ENCODE data around the gene SMPD3.

SMPD3 gene

DNA sequence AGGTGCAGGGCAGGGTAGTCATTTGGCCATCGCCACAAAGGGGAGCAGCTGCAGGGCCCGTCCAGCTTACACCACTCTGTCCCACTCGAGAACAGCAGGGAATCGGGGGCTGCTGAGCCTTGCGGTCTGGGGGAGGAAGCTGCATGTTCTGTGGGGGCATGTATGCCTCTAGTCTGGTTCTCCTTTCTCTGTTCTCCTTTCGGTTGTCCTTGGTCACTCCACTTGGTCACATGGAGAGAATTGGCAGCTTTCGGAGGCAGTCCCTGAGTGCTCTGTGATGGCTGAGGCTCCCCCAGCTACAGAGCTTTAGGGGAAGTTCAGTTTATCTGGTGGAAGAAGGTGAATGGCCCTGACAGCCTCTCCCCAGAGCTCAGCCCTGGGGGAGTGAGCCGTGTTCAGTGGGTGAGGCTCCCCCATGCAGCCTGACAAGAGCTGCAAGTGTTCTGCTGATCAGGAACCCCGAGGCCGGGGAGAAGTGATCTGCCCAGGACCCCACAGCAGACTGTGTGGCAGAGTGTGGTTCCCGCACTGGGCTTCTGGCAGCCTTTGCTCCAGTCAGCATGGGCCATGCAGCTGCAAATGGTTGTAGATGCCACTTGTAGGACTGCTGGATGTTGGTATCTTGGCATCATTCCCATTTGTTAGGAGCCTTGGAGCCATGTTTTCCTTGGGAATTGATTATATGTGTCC, 22.3 kb upstream of the SMPD3 start:
- peak; percentile 18 for DNase-seq (ENCODE audit: low spot score)

DNA sequence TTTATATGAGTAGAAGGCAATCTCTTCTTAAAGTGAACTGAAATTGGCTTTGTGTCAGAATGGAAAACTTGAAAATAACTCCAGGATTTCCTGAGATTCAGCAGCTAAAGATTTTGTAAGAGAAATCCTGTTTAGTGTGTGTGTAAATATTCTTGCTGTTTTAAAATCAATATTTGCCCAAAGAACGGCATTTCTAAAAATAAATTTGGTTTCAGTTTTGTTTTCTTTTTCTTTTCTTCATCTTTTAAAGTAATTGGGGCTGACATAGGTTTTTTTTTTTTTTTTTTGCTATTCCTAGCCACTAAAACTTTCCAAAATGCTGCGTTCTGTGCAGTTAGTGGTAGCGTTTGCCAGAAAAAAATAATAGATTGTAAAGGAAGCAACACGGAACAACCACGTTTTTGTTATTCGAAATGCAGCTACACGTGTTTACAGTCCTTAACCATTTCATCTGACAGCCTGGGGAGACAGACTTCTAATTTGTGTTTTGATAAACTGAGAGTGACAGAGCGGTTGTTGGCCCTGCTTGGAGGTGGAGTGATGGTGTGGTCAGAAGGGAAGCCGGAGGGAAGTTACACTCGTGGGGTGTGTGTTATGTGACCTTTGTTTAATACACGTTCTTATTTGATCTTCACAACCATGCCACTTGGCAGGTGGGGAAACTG, 21.6 kb upstream of the SMPD3 start:
- DNase-seq (ENCODE audit: low spot score) = peak; percentile 15

DNA sequence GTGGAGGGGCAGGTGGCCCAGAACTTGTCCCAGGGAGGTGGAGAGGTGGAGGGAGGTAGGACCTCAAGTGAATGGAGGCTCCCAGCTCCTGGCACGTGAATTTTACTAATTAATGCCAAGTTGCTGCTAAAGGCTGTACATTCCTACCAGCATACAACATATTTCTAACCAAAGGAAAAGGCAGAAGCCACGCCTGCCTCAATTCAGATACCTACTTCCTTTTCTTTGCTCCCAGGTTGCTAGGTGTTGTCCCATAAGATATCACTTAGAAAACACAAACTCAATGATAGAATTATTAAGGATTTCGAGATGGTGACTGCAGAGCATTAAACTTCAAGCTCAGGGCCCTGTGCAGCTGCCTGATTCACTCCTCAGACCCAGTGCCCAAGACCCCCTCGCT, 20.5 kb upstream of the SMPD3 start:
- DNase-seq (ENCODE audit: low spot score) = no peak

DNA sequence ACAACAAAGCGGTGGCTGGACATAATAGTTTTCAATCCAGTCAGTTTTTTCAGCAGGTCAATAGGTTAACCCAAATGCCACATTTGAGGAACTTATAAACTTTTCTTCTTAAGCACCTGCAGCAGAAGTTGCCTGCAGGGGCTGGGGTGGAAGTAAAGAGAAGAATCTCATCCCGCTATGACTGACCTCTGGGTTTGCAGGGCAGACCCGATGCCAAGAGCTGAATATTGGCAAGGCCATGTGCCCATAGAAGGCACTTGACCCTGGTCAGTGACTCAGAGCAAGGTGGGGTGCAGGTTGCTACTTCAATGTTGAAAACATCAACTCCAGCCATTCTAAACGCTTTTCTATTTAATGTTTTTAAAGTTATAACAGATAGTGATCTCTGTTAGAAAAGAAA, 17.9 kb upstream of the SMPD3 start:
- no peak for DNase-seq (ENCODE audit: low spot score)

DNA sequence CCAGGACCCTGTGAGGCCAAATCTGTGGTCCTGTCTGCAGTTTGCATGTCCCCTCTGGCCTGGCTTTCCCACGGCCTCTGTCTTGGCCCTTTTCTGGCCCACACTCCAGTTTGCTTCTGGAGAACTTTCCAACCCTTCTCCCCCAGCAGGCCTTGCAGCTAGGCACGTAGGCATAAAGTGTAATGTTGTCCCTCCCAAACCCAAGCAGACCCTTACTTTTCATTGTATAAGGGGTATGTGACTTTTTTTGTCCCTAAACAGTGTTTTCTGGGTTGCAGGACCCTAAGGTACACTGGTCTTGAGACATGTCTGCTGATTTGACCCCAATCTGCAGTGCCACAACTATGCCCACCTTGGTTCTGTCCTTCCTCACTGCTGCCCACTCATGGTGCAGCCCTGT, 15.6 kb upstream of the SMPD3 start:
- no peak for DNase-seq (ENCODE audit: low spot score)

DNA sequence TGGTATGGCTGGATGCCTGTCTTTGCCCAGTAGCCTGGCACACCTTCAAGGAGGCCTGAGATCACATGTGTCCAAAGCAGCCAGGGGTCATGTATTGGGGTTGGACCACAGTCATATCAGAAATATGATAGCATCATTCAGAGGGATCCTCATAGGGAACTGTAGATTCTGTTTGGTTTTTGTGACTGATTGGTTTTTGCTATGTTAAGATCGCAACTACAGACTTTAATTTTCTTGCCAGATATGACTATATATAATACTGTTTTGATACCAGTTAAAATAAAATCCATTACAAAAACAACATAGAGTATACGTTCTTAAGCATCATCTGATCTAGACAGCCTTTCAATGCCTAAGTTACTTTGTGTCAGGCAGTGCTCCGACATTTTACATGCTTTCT, 11.8 kb upstream of the SMPD3 start:
- no peak for DNase-seq (ENCODE audit: low spot score)

DNA sequence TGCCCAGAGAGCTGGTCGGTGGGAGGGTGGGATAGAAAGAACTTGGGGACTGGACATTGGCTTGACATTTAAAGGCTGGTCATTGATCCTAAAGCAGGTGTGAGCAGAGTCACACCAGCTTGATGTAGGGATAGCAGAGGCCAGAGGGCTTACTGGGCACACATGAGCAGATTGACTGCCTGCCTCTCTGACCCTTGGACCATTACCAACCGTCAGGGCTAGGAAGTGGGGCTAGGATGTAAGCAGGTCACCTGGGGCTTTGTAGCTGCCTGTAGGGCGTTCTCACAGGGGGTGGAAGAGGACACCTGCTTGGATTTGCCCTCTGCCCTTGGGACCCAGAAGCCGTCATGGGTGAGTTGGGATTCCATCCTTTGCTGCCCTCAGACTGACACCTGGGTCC, 11.1 kb upstream of the SMPD3 start:
- DNase-seq (ENCODE audit: low spot score) = no peak

DNA sequence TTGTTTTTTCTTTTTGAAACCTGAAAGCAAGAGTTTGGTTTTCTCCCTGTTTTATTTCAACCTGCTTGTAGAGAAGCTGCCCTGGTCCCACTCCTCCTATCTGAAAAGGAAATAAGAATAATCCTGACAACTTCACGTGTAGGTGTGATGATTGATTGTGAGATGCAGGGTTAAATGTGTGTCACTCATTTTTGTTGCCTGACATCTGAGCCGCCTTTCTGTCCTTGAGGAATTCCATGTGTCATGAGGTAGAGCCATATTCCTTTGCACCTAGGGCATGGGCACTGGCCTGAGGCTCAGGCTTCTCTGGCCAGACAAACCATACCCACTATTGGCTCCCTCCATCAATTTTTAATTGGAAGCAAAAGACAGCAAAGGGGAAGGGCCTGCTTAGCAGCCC, 10.2 kb upstream of the SMPD3 start:
- no peak for DNase-seq (ENCODE audit: low spot score)

DNA sequence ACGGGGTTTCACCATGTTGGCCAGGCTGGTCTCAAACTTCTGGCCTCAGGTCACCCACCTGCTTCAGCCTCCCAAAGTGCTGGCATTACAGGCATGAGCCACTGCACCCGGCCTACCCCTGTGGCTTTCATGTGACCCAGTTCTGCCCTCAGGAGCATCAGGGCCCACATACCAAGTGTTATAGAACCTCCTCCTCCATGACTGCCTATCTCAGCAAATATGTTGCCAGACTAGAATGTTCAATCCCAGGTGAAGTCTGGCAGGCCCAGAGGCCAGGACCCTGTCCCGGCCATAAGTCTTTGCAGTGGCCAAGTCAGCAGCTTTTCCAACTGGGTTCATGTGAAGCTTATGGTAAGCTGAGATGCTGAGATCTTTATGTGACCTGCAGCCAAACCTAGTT, 9.8 kb upstream of the SMPD3 start:
- DNase-seq (ENCODE audit: low spot score) = no peak

DNA sequence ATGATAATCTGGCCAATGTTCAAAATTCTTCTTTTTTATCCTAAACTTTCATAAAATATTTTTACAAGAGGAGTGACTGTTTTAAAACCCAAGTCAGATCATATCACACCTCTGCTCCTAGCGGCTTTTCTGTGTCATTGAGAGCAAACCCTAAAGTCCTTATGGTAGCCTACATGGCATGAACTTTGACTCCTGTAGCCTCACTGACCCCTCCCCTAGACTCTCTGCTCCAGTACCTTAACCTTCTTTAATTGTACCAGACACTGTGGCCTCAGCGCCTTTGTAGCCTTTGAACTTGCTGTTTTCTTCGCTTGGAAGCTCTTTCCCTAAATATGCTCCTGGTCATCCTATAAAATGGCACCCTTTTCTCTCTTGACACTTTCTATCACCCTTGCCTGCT, 7.3 kb upstream of the SMPD3 start:
- DNase-seq (ENCODE audit: low spot score) = no peak

DNA sequence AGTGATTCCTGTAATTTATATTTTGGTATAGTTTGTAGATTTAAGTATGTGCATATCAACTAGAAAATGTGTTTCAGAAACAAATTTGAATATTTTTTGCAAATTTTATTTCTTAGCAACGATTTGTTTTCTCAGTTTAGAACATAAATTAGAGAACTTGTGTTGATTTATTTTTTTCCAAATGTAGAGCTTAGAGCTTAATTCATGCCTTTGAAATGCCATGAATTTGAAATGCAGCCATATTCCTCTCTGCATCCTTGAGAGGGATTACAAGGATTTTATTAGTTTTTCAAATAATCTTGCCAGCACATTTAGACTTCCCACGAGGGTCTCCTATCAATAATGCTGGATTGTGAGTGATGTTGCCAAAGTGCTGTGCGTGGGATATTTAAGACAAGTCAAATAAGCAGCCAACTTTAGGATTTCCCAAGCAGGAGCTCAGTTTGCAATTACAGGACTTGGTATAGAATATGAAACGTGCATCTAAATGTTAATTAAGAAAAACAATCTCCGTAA, 6.7 kb upstream of the SMPD3 start:
- no peak for DNase-seq (ENCODE audit: low spot score)

DNA sequence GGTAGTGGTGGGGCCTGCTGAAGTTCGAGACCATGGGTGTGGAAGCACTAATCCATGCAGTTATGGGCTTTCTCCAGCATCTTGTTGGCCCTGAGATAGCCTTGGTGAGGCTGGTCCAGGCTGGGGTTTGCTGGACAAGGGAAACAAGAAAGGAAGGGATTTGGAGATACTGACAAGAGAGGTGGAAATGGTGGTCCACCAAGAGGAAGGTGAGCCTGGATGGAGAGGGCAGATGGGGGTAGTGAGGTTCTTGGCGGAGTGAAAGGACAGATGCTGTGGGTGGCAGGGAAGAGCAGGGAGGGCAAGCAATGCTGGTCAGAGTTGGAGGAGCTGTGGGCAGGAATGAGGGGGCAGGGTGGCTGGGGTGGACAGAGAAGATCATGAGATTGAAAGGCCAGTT, 5.5 kb upstream of the SMPD3 start:
- no peak for DNase-seq (ENCODE audit: low spot score)

DNA sequence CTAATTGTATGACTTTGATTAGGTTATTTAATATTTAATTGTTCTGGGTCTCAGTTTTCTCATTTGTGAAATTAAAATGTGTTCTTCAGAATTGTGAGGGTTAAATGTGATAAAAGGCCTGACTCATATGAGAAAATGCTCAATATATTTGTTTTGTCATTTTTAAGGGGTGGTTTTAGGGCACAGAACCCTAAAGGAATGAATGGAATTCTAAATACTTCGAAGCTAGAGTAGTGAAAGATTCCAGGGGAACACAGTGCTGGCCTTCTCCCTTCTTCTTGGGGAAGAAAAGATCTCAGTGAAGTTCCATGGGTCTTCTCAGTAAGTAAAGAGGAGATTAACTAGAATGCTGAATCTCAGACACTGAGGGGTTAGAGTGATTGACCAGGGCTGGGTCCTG, 3.9 kb upstream of the SMPD3 start:
- DNase-seq (ENCODE audit: low spot score) = no peak

DNA sequence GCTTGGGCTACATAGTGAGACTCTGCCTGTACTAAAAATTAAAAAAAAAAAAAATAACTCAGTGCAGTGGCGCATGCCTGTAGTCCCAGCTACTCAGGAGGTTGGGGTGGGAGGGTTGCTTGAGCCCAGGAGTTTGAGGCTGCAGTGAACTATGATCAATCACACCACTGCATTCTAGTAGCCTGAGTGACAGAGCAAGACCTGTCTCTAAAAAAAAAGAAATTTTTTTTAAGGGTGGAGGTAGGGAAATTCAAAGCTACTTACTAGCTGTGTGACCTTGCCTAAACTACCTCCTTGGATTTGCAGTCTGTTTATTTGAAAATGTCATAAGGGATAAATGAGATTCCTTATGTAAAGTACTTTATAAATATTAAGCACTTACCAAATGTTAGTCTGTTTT, 3.4 kb upstream of the SMPD3 start:
- no peak for DNase-seq (ENCODE audit: low spot score)

DNA sequence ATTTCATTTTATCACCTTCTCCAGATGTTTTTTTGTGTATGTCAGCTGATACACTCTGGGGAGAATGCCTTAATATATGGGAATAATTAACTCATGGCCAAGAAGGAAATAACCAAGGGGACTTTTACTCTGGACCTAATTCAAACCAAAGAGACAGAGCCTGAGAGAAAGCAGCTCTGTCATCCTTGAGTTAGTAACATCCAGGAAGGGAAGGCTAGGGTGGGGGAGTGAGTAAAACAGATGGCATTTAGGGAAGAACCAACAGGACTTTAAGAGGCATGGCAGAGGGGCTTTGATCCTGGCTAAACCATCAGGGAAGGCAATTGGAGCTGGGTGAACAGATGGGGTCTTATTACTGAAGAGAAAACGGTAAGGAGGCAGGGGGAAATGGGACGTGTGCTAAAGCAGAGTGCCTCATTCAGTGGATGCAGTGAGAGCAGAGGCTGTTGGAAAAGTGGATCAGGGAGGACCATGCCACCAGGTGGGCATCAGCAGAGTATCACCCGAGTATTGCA, 2.5 kb upstream of the SMPD3 start:
- DNase-seq (ENCODE audit: low spot score) = no peak

DNA sequence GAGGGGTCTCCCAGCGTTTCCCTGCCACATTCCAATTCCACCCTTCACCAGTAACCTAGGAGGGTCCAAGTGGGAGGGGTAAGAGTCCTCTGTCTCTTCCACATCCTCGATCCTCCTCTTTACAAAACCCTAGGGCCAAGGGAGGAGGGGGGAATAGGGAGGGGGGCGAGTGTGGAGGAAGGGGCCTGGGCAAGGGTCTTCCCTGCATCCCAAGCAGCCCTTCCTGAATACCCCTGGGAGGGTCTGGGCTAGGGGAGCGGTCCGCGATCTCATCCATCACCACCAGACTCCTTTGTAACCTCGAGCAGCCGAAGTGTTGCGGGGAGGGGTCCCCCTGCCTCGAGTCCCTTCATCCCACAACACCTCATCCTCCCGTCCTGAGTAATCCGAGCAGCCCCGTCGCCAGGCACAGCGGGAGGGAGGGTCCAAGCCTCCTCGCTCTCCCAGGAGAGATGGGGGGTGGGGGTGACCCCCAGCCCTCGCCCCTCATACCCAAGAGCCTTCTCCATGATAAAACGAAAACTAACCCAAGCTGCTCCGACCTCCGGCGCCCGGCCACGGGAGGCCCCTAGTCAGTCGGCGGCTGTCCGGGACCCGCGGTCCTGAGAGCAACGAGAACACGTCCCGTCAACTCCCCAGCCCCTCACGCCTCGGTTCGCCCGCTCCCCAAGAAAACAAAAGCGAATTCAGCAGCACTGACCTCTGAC, 502 bp downstream of the SMPD3 start:
- DNase-seq (ENCODE audit: low spot score) = no peak

DNA sequence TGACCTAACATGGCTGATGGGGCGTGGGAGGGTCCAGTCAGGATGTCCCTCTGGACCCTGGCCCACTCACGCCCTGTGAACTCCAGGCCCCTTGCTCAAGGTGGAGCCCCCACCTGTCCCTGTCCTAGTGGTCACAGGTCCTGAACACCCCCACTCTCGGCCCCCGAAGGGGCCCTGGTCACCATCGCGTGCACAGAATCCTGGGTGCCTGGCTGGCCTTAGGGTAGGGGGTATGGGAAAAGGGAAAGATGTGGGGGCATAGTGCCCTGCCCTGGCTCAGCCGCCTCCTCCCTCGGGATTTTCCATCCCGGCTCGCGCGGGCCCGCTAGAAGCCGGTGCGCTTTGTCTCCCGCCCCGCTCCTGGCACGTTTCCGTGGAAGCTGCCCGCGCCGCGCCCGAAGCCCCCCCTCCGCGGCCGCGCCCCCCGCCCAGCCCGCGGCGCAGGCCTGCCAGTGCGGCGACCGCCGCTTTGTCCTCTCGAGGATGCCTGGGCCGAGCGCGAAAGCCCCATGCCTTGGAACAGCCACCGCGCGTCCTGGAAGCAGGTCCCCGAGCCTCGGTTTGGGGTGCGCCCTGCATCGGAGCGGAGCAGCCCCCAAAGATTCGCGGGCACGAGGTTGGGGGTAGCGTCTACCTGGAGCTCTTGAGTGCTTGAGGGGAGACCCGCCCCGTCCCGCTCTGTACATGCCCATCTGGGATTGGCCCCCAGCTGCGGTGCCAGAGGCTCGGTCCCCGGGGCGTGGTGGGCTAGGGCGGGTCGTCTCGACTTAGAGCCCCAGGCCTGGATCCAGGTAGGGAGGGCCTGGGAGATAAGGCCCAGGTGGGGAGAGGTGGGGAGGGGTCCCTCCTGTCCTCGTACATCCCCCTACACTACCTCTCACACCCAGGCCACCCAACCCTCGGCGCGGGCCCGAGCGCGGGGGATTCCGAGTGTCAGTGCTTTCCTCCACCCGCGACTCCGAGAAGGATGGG, 1.3 kb downstream of the SMPD3 start:
- DNase-seq (ENCODE audit: low spot score) = no peak

DNA sequence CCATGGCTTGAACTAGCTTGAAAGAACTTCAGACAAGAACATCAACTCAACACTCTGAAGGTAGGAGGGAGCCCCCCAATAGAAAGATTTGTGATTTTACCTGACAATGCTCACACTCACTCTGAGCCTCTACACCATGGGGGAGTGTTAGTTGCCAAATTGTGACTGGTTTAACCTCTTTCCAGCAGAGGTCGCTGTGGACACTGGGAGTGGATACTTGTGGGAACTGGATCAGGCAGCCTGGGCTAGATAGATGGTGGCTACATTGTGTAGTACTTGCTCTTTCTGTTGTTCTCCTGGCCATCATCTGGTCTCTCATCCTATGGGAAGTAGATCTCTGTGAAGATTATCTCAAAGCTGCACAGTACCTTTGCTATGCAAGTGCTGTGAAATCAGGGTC, 2.9 kb downstream of the SMPD3 start:
- peak; percentile 32 for DNase-seq (ENCODE audit: low spot score)

DNA sequence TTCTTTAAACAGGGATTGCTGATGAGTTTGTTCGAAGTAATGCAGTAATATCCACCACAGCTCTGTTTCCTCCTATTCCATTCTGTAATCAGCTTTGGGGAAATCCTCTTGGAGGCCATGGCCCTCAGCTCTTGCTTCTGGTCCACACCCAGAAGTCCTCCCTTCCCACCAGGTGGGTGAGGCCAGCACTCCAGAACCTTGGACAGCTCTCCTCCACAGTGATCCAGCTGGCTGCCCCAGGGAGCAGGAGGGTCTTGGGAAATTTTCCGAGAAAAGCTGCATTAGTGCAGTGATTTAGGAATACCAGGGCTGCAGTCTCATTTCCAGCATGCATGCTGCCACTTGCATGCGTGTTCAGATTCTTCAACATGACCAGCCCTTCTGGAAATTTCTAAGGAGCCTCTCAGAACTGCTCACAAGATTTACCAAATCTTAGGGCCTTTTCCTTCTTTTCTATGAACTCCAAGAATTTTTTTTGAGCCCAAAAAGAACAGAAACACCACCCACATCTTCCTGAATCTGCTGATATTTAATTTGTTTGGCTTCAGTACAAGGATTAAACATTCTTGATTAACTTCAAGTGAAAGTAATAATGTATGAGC, 4.2 kb downstream of the SMPD3 start:
- peak; percentile 14 for DNase-seq (ENCODE audit: low spot score)

DNA sequence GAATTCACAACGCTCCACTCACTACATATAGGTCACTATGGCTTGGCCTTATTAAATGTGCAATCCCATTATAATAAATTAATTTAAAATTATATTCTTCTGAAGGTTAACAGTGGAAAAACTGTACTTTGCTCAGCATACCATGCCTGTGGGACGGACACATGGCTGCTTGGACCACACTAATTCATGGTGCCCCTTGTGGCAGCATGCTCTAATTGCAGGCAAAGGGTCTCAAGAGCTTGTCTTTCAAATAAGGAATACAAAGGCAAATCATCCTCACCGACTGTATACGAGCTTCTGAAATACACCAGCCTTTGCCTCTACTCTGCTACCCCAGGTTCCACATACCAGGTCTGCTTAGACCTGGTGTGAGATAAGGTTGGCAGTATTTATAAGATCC, 11.7 kb downstream of the SMPD3 start:
- no peak for DNase-seq (ENCODE audit: low spot score)

DNA sequence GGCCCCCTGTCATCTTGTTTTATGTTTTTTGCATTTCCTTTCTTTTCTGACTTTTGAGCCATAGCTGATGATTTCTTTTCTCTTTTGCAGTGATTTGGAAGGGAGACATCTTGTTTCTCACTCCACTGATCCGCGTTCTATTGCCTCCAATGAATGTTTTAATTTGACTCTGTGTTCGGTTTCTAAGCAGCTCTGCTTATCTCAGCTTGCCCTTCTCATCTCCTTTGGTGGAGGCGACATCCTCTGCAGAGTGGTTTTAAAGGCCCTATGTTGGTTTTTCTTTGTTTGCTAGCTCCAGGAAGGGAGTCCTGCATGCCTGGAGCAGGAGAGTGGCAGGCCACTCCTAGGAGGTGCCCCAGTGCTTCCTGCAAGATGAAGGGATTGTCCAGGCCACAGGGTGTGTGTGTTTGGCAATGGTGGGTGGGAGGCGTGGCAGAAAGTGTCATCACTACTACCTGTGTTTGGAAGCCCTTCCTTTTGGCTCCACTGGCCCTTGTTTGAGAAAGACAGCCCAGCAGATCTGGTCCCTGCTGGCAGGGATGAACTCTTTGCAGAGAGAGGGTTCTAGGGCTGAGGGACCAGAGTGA, 13.6 kb downstream of the SMPD3 start:
- DNase-seq (ENCODE audit: low spot score) = no peak
